Omental fat pad (tissue), 4 donors: ENCODE results near the gene DCANP1. TPM values are rescaled to one million over a fixed set of nuclear protein-coding genes. Genes with fewer than 3 reads are reported as not detected.

Experiments used
- ATAC-seq: fragments of 150-250 bp; one replicate; pipeline ENCODE4 v1.9.1; 2016; ENCODE audit warnings: mild to moderate bottlenecking, moderate library complexity; ENCODE audit not compliant: low FRiP score
- DNase-seq: peaks from one replicate; pipeline ENCODE4 v3.0.0-alpha.2; 2019; ENCODE audit warnings: low spot score
- total RNA-seq, 4 donors: library from RNA; depleted of rRNA; stranded (reverse); fragments of >200 nt; gene quantifications; one replicate each; pipeline ENCODE4 v1.1.0, GENCODE V29; 2016
- TF ChIP-seq, protein P1 (sequence below), 3 donors: fragments of 450-650 bp; IDR thresholded peaks; one replicate each; pipeline ENCODE4 v1.5.1; 2016 to 2017; ENCODE audit warnings: antibody characterized with exemption in 3 of 3, mild to moderate bottlenecking in 3 of 3, moderate library complexity in 2 of 3

The DCANP1 gene
- total RNA-seq, 4 donors from 2014 or later, result 0.19 TPM; not detected in 3

- ATAC-seq (no peak), DNase-seq (no peak)
- TF ChIP-seq, protein P1, sequence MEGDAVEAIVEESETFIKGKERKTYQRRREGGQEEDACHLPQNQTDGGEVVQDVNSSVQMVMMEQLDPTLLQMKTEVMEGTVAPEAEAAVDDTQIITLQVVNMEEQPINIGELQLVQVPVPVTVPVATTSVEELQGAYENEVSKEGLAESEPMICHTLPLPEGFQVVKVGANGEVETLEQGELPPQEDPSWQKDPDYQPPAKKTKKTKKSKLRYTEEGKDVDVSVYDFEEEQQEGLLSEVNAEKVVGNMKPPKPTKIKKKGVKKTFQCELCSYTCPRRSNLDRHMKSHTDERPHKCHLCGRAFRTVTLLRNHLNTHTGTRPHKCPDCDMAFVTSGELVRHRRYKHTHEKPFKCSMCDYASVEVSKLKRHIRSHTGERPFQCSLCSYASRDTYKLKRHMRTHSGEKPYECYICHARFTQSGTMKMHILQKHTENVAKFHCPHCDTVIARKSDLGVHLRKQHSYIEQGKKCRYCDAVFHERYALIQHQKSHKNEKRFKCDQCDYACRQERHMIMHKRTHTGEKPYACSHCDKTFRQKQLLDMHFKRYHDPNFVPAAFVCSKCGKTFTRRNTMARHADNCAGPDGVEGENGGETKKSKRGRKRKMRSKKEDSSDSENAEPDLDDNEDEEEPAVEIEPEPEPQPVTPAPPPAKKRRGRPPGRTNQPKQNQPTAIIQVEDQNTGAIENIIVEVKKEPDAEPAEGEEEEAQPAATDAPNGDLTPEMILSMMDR (IDR thresholded peaks at IDR 0.05), result no peak
These were observed 3.8 kb upstream of the DCANP1 start for GRCh38 chr5:135450952-135451351.

DNA sequence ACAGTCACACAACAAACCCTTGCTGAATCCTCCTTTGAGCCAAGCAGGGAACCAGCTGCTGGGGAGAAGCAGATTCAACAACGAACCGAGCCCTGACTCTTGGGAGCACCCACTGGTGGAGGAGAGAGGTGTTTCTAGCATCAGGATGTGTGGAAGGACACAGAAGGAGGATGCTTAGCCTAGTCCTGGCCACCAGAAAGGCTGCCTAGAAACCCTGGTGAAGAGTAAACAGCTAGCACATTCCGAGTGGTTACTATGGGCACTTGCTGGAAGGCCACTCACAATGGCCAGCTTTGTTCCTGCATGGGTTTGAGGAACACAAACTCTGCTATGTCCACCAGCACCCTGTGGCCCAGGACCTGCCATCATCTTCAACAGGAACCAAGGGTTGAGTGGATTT lies 3.2 kb upstream of the DCANP1 start:
- TF ChIP-seq, protein P1 (IDR thresholded peaks at IDR 0.05), result no peak
- DNase-seq, result no peak
- no peak for ATAC-seq

DNA sequence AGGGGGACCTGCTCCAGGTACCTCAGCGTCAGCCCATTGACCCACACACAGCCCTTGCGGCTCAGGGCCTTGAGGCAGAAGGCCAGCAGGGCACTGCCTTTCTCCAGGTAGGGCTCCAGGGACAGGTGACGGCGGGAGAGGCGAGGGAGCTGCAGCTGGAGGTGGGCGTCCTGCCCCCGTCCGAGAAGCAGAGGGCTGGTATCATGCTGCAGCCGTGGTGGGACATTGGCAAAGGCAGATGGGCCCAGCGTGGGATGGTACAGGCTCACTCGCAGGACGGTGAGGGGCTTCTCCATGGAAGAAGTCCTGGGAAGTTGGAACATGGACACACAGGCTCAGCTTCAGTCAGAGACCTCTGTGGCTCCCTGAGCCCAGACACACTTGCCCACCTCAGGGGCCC lies 2.5 kb upstream of the DCANP1 start:
- TF ChIP-seq, protein P1 (IDR thresholded peaks at IDR 0.05), result no peak
- DNase-seq (no peak), ATAC-seq (no peak)

- ATAC-seq (no peak), DNase-seq (no peak)
- TF ChIP-seq, protein P1 (IDR thresholded peaks at IDR 0.05), result no peak
These were observed 1.8 kb upstream of the DCANP1 start for GRCh38 chr5:135448791-135449507.

DNA sequence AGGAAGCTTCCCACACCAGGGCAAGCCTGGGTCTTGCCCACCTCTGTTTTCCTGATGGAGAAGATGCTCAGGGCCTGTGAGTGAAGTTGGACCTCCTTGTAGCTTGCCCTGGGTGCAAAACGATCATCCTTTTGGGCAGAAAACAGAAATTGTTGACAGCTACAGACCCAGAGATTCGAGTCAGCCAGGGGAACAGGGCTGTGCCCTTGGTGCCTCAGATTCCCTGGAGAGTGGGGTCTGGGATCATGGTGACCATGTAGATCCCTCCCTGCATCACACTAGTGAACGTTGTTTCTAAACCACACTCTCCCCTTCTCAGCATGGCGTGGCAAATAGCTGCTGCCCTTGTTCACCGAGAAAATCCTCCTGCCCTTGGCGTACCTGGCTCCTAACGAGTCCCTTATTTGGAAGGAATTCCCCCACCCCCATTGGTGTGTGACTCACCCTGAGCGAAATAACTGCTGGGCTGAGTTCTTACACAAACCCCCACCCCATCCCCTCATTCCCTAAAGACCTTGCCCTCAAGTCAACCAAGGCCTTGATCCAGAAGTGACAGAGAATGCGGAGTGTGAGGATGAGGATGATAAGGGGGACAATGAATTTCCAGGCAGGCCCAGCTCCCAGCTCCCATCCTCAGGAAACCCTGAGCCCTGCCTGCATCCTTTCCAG lies 1.1 kb upstream of the DCANP1 start:
- ATAC-seq (no peak), DNase-seq (no peak)

DNA sequence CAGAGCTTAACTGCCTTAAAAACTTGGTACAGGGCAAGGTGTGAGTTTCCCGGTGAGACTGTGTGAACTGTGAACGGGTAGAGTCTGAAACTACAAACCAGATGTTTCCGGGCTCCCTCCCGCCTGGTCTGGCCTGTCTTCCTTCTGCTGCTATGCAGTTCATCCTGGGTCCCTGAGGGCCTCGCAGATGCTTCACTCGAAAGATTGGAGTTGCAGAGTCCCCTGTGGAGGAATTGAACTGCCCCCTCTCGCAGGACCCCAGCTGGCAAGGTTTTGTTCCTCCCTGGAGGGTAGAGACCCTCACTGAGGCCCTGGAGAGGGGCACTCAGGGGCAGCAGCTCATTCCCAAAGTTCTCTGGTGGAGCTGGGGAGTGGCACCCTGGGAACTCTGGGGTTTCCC lies 533 bp downstream of the DCANP1 start:
- DNase-seq (no peak), ATAC-seq (no peak)
- TF ChIP-seq, protein P1 (IDR thresholded peaks at IDR 0.05), result no peak

More for the DNA sequence above, 1.1 kb upstream of the DCANP1 start:
- TF ChIP-seq, protein P1 (IDR thresholded peaks at IDR 0.05), result no peak

- DNase-seq (no peak), ATAC-seq (no peak)
- TF ChIP-seq, protein P1 (IDR thresholded peaks at IDR 0.05), result no peak
These were observed 942 bp downstream of the DCANP1 start for GRCh38 chr5:135446206-135446605.
